Brain pericyte (primary cell): ENCODE data around the gene FRYL.
A peak's percentile ranks its signal among the peaks of the same experiment; 100 is the strongest.

ENCODE experiments used
- DNase-seq: peaks from one replicate; pipeline ENCODE4 v3.0.0-alpha.2; 2012; ENCODE audit warnings: low read depth, low spot score

The FRYL gene

DNA sequence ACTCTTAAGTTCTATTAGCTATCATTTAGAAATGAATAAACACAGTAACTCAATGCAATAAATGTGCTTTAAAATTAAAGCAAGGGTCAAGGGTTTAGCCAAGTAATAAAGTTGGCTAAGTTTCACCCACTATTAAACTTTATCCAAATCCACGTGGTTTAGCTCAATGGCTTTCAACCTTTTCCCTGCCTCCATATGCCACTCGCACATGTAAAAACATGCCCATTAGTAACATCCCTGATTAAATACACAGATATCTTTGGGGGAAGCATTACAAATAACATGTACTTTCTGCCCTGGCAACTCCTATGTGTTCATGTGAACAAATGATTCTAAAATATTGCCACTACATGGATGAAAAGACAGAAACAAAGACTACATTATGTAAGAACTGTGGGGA, 159.2 kb downstream of the FRYL start:
- DNase-seq, result no peak

GRCh38 chr4:48620093-48620492, 160.0 kb downstream of the FRYL start:
- no peak for DNase-seq

- no peak for DNase-seq
These were observed 175.6 kb downstream of the FRYL start for GRCh38 chr4:48604527-48604926.

GRCh38 chr4:48604041-48604440, 176.0 kb downstream of the FRYL start:
- no peak for DNase-seq

GRCh38 chr4:48603366-48604003, 176.6 kb downstream of the FRYL start:
- no peak for DNase-seq

GRCh38 chr4:48602763-48603162, 177.3 kb downstream of the FRYL start:
- no peak for DNase-seq

GRCh38 chr4:48602222-48602621, 177.9 kb downstream of the FRYL start:
- DNase-seq, result no peak

DNA sequence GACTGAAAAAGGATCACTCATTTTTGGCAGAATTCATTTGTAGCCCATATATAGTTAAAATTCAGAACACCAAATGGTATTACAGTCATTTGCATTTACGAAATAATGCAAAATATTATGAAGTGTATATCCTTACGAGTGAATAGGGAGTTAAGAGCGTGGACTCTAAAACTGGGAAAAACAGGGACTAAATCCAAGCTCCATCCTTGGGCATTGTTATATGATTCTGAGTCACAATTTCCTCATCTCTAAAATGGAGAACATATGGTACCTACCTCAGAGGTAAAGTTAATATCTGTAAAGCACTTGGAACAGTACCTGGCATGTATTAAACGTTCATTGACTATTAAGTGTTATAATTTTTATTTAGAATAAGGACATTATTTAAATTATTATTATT, 183.7 kb downstream of the FRYL start:
- no peak for DNase-seq

- DNase-seq, result no peak
These were observed 185.9 kb downstream of the FRYL start for GRCh38 chr4:48594180-48594579.

- no peak for DNase-seq
These were observed 188.7 kb downstream of the FRYL start for GRCh38 chr4:48591372-48591771.

GRCh38 chr4:48590884-48591283, 189.2 kb downstream of the FRYL start:
- DNase-seq, result no peak

DNA sequence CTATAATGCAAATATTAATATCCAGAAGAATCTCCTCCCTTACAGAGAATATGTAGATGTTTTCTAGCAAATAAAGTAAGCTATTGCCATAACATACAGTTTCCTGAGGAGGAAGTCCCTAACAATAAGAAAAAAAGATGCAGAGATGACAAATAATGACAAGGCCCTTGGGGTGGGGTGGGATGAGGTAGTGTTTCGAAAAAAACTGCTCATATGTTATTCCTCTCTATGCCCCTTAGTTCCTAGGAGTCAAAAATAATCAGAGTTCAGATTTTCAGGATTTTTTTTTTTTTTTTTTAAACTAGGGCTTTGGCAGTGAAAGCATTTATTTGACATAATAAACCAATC, 191.0 kb downstream of the FRYL start:
- no peak for DNase-seq

GRCh38 chr4:48588230-48589097, 191.6 kb downstream of the FRYL start:
- no peak for DNase-seq

DNA sequence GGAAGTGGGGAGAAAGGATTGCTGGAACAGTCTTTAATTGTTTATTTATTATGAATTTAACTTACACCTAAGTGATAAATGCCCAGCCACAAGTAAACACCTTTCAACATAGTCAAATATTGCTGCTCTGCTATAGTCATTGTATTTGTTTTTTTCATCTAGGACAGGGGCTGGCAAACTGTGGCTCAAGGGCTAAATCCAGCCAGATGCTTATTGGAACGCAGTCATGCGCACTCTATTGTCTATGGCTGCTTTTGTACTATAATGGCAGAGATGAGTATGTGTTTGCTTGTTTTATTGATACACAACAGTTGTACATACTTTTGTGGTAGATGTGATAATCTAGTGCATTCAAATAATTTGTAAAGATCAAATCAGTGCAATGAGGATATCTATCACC, 194.7 kb downstream of the FRYL start:
- DNase-seq, result no peak

GRCh38 chr4:48578132-48578968, 201.7 kb downstream of the FRYL start:
- peak; percentile 27 for DNase-seq

DNA sequence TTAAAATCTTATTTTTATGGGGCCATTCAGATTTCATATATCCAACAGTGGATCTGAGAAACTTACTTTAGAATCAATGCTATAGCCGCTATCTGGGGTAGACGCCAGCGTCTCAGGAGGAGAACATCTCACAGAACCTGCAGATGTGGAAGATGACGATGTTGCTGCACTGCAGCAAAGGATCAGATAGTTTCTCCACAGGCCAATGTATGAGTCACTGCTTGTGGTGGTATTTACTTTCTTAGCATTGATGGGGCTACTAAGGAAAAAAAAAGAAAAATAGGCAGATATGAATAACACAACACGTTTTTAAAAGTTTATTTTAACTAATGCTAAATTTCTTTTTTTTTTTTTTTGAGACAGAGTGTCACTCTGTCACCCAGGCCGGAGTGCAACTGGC, 204.1 kb downstream of the FRYL start:
- DNase-seq, result peak; percentile 34

DNA sequence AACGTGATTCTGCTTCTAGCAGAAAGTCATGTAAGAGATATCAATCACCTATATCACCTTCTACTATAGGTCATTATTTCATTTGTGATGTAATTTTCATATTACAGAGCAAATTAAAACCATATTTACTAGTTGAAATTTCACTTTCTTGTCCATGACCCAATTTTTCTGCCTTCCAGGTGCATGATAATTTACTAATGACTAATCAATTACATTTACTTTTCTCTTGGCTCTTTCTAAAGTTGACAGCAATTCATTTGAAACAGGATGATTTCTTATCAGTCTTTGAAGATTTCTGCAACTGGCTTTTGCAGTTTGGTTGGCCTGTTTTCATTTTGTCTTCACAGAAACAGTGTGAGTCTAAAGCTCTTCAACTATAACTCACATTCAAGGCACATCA, 208.6 kb downstream of the FRYL start:
- no peak for DNase-seq

DNA sequence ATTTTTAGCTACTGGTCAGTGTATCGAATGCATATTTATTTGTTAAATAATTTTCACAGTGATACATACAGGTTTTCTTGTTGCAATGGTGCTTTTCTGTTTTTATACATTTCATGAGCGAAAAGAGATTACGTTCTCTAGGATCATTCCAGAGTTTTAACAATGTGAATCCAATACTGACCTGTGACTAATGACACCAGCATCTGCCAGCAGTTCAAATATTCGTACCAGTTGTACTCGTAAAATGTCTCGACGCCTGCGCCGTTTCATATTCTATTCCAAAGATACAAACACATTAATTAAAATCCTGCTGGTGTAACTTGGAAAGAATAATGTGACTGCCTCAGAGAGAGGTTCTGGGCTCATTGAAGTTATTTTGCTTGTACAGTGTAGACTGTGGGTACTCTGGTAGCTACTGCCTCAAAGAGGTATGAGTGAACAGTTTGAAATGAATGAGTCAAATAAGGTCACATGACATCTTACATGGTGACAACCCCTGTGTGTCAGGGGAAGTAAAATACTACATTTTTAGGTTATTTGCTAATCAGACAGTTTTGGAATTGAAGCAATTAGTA, 209.3 kb downstream of the FRYL start:
- DNase-seq, result no peak

GRCh38 chr4:48566034-48566384, 214.1 kb downstream of the FRYL start:
- no peak for DNase-seq

DNA sequence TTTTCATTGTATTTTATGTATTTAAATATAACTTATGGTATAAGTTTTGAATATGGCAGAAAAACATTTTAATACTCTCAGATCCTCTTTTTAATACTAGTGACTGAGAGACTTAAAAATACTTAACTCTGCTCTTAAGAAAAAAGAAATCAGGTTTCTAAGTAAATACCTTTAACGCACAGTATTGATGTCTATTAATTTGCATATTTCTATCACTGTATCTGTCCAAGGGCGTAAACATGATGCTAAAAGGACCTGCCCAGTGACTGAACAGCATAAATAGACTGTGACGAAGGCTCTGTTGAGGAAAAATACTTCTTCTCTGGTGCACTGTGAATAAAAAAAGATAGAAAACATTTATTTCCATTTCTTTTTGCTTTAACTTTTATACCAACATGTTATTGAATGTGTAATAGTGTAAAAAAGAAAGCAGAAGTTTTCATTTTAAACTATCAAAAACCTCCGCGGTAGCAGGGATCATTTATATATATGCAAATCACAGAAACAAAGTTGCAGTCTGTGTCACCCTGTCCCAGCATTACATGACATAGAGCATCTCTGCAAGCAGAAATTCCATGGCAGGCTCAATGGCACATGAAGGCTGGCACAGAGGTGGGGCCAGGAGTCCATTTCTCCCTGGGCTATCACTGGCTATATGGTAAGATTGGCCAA, 214.6 kb downstream of the FRYL start:
- no peak for DNase-seq

- DNase-seq, result no peak
These were observed 215.9 kb downstream of the FRYL start for GRCh38 chr4:48564151-48564550.

GRCh38 chr4:48558819-48559218, 221.3 kb downstream of the FRYL start:
- DNase-seq, result no peak
